NCI-H345 (cell line): ENCODE measurements around the gene ITGB1.
A peak's percentile ranks its signal among the peaks of the same experiment; 100 is the strongest.
"Not testable (repeated sequence)": the region's sequence is repeated elsewhere in the genome, so short reads cannot be mapped to it uniquely, and the experiment has no call there.

ENCODE experiments used
- DNase-seq: peaks from one replicate; lab custom pipeline; 2025; lab: John Stamatoyannopoulos, UW

The ITGB1 gene

GRCh38 chr10:32958085-32959005 lies at the start of gene ITGB1:
Gene ITGB1, minus strand, starts transcription at chr10:32958230. Its CDS starts 22,672 bp downstream, at chr10:32935558.
- peak; percentile 93 for DNase-seq

- no peak for DNase-seq
These were observed 48.4 kb upstream of the ITGB1 start for GRCh38 chr10:33006342-33006887.

- DNase-seq: no peak
These were observed 47.6 kb upstream of the ITGB1 start for GRCh38 chr10:33005322-33006301.

DNA sequence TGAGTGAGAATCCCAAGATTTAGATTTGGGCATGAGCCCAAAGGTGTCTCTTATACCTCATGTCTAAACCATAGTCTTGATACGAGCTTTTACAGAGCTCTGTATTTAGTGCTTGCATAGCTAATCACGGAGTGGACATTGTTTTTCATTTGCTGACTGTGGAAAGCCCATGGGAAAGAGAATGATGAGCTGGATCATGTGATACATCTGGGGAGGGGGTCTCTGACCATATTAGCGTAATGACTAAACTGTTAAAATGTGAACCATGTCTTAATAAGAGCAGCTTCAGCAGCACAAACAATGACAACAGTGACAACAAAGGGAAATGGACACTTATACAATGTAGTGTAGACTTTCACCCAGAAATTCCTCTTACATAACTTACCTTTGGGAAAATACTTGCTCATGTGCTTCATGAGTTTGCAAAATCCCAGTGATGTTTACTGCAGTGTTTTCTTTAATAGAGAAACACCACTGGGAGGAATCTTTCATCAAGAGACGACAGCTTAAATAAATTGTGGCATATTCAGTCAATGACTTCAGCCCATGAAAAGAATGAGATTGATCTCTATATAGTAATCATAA lies 44.0 kb upstream of the ITGB1 start:
- DNase-seq: no peak

- not testable (repeated sequence) for DNase-seq
These were observed 40.1 kb upstream of the ITGB1 start for GRCh38 chr10:32998060-32998581.

- no peak for DNase-seq
These were observed 37.7 kb upstream of the ITGB1 start for GRCh38 chr10:32995751-32996150.

- DNase-seq: no peak
These were observed 37.1 kb upstream of the ITGB1 start for GRCh38 chr10:32995066-32995622.

- DNase-seq: not testable (repeated sequence)
These were observed 36.6 kb upstream of the ITGB1 start for GRCh38 chr10:32994632-32995031.

DNA sequence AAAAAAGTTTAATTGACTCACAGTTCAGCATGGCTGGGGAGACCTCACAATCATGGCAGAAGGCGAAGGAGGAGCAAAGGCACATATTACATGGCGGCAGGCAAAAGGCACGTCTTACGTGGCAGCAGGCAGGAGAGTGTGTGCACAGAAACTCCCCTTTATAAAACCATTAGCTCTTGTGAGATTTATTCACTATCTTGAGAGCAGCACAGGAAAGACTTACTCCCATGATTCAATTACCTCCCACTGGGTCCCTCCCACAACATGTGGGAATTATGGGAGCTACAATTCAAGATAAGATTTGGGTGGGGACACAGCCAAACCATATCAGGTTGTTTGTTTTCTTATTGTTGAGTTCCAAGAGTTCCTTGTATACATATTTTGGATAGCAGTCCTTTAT lies 34.3 kb upstream of the ITGB1 start:
- not testable (repeated sequence) for DNase-seq

DNA sequence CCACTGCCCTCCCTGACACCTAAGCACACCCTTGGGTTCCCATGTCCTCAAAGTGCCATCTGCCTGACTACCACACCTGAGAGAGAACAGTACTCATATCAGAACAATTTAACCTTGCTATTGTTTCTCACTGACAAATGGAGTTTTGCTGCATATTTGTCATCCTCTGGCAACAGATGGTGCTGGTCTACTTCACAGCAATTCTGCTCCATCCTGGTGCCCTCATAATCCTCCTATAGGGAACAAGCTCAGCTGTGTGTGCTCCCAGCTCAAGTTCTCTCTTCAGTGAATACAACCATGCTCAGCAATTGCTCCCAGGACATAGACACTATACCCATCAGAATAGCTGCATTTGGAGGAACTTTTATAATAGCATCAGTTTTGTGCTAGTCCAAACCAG lies 32.8 kb upstream of the ITGB1 start:
- DNase-seq: no peak

DNA sequence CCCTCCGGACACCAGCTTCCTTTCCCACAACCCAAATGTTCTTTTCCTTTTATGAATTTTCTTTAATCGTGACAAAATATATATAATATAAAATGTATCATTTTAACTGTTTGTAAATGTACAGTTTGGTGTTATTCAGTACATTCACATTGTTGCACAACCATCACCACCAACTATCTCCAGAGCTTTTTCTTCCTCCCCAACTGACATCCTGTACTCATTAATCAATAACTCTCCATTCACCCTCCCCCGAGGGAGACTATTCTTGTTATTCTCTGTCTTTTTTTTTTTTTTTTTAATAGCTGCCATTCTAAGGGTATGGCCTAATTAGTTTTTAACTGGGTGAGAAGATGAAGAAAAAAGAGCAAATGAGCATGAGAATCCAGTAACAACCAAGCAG lies 30.6 kb upstream of the ITGB1 start:
- DNase-seq: no peak

DNA sequence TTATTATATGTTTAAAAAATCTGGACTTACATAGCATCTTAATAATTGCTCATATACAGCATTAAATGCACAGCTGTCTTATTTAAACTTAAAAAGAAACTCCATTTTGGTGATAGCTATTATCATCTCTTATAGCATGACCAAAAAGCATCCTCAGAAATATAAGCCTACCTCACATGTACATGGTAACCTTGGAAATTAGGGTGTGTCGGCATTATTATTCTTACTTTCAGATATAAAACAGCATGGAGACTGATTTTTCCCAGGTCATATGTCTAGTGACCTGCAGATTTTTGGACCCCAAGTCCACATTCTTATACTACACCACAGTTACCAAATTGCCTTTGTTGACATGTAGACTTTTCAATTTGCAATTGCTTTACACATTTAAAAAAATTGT lies 29.1 kb upstream of the ITGB1 start:
- no peak for DNase-seq

DNA sequence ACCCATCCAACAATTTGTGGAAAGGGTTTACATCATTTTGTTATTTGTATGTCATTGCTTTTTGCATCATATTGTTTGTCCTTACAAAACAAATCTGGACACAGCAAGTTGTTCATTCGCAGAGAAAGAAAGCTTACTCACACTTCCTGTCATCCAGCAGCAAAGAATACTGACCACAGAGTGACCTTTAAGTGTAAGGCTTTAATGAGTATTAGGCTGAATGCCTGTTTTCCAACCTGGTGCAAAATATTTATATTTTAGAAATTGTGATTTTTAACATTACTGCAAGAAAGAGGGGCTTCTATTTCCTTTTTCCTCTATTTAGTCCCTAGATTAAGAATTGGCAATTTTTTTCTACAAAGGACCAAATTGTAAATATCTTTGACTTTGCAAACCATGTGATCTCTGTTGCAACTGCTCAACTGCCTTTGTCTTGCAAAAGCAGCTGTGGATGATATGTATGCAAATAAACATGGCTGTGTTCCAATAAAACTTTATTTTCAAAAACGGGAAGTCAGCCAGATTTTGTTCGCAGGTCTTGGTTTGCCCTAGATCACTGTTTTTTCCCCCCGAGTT lies 27.8 kb upstream of the ITGB1 start:
- DNase-seq: no peak

DNA sequence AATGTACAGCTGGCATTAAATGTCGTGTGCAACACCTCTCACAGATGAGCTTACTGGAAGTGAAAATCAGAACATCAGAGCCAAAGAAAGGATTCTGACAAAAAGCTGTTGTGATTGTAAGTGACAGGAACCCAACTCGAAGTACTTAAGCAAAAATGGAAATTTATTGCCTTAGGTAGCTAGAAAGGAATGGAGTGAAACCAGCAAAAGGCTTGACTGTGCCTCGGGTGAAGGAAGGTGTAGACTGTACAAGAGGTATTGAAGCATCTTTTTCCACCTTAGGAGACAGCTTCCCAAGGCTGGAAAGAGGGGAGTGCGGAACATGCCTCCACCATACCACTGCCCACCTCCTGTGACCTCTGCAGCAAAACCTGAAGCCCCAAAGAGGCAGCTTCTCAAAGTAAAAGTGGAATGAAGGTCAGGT lies 27.3 kb upstream of the ITGB1 start:
- DNase-seq: no peak

GRCh38 chr10:32984003-32984600 lies 26.1 kb upstream of the ITGB1 start:
- DNase-seq: no peak

GRCh38 chr10:32982911-32983909 lies 25.2 kb upstream of the ITGB1 start:
- no peak for DNase-seq

DNA sequence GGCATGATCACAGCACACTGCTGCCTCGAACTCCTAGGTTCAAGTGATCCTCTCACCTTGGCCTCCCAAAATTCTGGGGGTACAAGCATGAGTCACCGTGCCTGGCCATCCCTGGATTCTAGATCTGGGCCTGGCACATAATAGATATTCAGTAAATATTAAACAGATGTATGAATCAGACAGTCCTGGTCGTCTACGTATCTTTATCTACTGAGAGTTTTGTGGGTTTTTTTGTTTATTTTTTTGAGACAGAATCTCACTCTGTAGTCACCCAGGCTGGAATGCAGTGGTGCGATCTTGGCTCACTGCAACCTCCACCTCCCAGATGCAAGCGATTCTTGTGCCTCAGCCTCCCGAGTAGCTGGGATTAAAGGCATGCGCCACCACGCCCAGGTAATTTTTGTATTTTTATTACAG lies 24.3 kb upstream of the ITGB1 start:
- DNase-seq: no peak

GRCh38 chr10:32981760-32982159 lies 23.7 kb upstream of the ITGB1 start:
- no peak for DNase-seq
